AG20443 (cell line): Measurements from ENCODE around the gene RNU5D-1.
"Not testable (repeated sequence)": the region's sequence is repeated elsewhere in the genome, so short reads cannot be mapped to it uniquely, and the experiment has no call there.

Experiments used
- DNase-seq: peaks from one replicate; pipeline ENCODE4 v3.0.0; 2012; ENCODE audit warnings: low spot score, mixed read lengths

RNU5D-1 gene

DNA sequence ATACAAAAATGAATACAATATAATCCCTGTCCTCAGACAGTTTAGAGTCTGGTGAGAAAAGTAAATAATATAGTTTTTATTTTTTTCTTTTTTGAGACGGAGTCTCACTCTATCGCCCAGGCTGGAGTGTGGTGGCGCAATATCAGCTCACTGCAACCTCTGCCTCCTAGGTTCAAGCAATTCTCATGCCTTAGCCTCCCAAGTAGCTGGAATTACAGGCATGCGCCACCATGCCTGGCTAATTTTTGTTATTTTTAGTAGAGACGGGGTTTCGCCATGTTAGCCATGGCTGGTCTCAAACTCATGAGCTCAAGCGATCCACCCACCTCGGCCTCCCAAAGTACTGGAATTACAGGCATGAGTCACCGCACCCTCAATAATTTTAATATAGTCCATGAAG, 31.6 kb downstream of the RNU5D-1 start:
- not testable (repeated sequence) for DNase-seq

DNA sequence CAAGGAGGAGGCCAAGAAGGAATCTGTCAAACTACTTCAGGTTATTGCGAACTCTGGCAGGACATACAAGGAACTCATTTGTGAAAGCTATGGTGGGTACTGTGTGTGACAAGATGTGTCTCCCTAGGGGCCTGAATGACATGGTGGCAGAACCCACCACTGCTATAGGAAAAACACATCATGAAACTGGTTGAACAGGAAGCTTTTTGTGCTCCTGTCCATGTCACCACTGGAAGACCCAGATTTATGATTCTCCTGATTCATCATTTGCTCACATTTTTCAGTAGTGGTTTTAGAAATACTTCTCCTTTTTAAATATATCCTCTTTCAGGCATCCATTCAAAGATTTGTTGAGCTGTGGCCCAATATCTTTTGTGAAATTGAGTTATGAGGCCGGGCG, 32.8 kb downstream of the RNU5D-1 start:
- no peak for DNase-seq

- DNase-seq = no peak
Measured at GRCh38 chr1:44696789-44697345, 34.1 kb downstream of the RNU5D-1 start.

DNA sequence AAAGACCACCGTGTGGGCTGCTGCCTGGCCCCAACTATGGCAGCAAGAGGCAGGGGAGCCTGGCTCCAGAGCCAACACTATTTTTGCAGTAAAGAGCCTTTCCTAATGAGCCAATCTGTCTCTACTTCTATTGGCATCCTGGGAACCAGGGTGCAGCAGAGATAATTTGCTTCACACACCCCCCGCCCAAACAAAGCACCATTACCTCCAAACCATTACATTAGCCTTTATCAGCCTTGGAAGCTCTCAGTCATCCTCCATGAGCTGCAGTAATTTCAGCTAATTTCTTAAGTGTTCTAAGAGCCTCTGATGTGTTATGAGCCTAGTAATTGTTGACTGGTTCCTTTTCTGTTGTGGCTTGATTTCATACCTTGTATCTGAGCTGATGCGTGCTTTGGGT, 34.9 kb downstream of the RNU5D-1 start:
- DNase-seq = no peak

GRCh38 chr1:44695671-44696070, 35.3 kb downstream of the RNU5D-1 start:
- DNase-seq = no peak

- DNase-seq = no peak
Measured at GRCh38 chr1:44694863-44695478, 36.0 kb downstream of the RNU5D-1 start.

GRCh38 chr1:44693900-44694299, 37.1 kb downstream of the RNU5D-1 start:
- DNase-seq = no peak

- no peak for DNase-seq
Measured at GRCh38 chr1:44693159-44693558, 37.8 kb downstream of the RNU5D-1 start.

DNA sequence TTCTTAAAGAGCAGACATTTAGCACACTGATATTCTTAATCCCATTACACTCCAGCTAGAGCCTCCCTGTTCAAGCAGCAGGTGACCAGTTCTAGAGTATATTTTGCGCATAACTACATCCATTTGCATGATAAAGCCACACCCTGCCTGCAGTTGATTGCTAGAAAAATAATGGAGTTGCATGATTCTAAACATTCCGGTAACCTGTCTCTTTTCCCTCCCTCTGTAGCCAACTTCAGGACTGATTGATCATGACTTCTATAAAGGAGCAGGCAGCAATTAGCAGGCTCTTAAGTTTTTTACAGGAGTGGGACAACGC, 41.6 kb downstream of the RNU5D-1 start:
- no peak for DNase-seq

- DNase-seq = no peak
Measured at GRCh38 chr1:44688760-44689446, 42.1 kb downstream of the RNU5D-1 start.

GRCh38 chr1:44685881-44686280, 45.1 kb downstream of the RNU5D-1 start:
- DNase-seq = no peak

DNA sequence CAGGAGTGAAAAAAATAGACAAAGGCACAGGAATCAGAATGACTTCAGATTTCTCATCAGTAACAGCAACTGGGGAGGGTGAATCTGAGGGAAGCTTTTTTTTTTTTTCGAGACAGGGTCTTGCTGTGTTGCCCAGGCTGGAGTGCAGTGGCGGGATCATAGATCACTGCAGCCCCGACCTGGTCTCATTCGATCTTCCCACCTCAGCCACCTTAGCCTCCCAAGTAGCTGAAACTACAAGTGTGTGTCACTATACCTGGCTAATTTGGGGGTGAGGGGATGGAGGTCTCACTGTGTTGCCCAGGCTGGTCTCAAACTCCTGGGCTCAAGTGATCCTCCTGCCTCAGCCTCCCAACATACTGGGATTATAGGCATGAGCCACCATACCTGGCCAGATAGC, 45.8 kb downstream of the RNU5D-1 start:
- DNase-seq = no peak

DNA sequence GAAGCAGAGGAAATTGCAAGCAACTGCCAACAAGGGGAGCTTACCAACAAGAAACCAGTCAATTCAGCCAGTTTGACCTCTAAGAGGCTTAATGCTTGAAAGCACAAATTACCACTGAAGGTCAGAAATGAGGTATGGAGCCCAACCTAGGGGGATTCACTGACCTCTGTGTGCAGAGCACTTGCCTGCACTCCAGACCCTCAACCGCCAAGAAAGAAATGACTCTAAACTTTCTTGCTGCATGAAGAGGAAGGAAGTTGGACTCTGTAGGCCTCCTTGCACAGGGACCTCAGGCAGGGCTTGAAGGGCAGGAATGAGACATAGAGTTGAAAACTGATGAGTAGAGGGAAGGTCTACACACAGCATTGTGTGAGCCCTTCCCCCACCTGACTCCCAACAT, 46.4 kb downstream of the RNU5D-1 start:
- DNase-seq = no peak

- no peak for DNase-seq
Measured at GRCh38 chr1:44682883-44683265, 48.1 kb downstream of the RNU5D-1 start.

DNA sequence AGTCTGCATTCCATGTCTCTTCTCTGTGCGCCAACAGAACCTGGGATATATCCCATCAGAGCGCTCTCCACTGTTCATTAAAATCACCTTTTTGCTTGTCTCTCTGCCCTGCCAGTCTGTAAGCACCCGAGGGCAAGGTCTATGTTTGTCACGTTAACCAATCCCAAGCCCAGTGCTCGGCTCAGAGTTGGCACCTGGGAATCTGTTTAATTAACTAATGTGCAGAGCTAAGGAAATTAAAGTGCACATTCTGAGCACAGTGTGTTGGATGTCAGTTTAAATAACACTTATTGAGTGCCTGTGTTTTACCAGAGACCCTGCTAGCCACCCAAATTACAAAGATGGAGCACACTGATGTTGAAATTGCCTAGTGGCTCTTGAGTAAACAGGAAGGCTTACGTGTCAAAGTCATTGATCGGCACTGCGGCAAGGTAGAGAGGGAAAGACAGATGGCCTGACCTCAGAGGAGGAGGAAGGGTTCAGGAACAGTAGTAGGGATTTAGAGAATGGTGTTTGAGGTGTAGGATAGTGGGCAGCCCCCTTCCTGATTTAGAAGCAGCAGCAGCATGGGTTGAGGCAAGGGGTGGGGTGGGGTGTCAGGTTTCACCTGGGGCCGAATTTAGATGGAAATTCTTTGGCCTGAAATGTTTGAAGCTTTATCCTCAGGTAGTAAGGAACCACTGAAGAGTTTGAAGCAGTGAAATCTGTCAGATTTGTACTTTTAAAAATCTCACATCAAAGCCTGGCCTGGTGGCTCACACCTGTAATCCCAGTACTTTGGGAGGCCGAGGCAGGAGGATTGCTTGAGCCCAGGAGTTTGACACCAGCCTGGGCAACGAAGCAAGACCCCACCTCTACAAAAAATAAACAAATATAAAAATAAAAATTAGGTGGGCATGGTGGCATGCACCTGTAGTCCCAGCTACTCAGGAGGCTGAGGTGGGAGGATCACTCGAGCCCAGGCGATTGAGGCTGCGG, 48.8 kb downstream of the RNU5D-1 start:
- no peak for DNase-seq
